Measurements from ENCODE around the gene MISP. TPM values are rescaled to one million over a fixed set of nuclear protein-coding genes. Genes with fewer than 3 reads are reported as not detected.

The MISP gene
- total and polyA plus RNA-seq, 2 of the 8 experiments (the other 6 are each of a cell fraction or from before 2014, with no cell fraction given): 0.43 to 0.45 TPM

GRCh38 chr19:776549-776948 lies 25.6 kb downstream of the MISP start (continued):
- TF ChIP-seq BACH1 (IDR thresholded peaks at IDR 0.05; ENCODE audit: low read length) (no peak), SP1 (IDR thresholded peaks at IDR 0.05; ENCODE audit: low read depth, low read length) (no peak), ASH2L (IDR thresholded peaks at IDR 0.05; ENCODE audit: low read length) (no peak)
